ENCODE measurements around the gene XPC.

XPC gene

DNA sequence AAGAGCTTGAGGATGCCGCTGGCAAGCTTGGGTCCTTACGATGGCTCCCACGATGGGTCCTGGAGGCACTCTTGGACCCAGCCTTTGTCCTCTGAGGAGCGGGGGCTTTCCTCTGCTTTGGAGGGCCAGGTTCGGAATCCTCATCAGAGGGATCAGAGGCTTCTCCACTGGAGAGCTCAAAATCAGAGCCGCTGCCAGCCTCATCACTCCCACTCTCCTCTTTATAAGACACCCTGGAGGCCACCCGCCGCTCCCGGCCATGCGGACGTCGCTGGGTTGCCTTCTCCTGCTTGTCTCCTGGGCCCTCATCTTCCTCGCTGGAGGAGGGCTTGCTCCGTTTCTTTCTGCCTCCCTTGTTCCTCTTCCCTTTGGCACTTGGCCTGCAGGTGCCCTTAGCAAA lies 20.0 kb downstream of the XPC start:
- H3K4me1 ChIP-seq (ENCODE audit: low read length): no peaks in the 10 kb centered on the region
- no peak overlapping the region for H3K9ac ChIP-seq (ENCODE audit: low read length)
- no peaks in the 10 kb centered on the region for H3K79me2 ChIP-seq (ENCODE audit: low read length)
- H3K27ac ChIP-seq (ENCODE audit: low read length): no peak overlapping the region
- 0 out of 2 replicates have a peak, but pooled peaks cover 7% of the 10 kb centered on the region for H3K9me3 ChIP-seq (ENCODE audit: insufficient read depth, low read length)
- H3K4me3 ChIP-seq (ENCODE audit: low read length): no peak overlapping the region
- H3K4me2 ChIP-seq (ENCODE audit: low read length): no peak overlapping the region
- no peak overlapping the region for H2AFZ ChIP-seq (ENCODE audit: low read depth, low read length)
- peaks cover 85% of the 10 kb centered on the region for H3K36me3 ChIP-seq (replicated peaks; ENCODE audit: low read depth, low read length)
- H3K27me3 ChIP-seq (ENCODE audit: low read depth, low read length): no peaks in the 10 kb centered on the region
- TF ChIP-seq EZH2phosphoT487 (IDR thresholded peaks at IDR 0.05; ENCODE audit: low read depth): no peak
- TF ChIP-seq, protein P1, sequence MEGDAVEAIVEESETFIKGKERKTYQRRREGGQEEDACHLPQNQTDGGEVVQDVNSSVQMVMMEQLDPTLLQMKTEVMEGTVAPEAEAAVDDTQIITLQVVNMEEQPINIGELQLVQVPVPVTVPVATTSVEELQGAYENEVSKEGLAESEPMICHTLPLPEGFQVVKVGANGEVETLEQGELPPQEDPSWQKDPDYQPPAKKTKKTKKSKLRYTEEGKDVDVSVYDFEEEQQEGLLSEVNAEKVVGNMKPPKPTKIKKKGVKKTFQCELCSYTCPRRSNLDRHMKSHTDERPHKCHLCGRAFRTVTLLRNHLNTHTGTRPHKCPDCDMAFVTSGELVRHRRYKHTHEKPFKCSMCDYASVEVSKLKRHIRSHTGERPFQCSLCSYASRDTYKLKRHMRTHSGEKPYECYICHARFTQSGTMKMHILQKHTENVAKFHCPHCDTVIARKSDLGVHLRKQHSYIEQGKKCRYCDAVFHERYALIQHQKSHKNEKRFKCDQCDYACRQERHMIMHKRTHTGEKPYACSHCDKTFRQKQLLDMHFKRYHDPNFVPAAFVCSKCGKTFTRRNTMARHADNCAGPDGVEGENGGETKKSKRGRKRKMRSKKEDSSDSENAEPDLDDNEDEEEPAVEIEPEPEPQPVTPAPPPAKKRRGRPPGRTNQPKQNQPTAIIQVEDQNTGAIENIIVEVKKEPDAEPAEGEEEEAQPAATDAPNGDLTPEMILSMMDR (IDR thresholded peaks at IDR 0.05; ENCODE audit: low read depth, low read length): no peak
- peaks cover 3% of the 10 kb centered on the region; the same call in 1 of the 2 replicates for H4K20me1 ChIP-seq (ENCODE audit: insufficient read depth, low read length)

GRCh38 chr3:14157951-14158350 lies 20.4 kb downstream of the XPC start:
- H3K27me3 ChIP-seq (ENCODE audit: low read depth, low read length): no peaks in the 10 kb centered on the region
- H3K4me1 ChIP-seq (ENCODE audit: low read length): no peaks in the 10 kb centered on the region
- peaks cover 85% of the 10 kb centered on the region for H3K36me3 ChIP-seq (replicated peaks; ENCODE audit: low read depth, low read length)

DNA sequence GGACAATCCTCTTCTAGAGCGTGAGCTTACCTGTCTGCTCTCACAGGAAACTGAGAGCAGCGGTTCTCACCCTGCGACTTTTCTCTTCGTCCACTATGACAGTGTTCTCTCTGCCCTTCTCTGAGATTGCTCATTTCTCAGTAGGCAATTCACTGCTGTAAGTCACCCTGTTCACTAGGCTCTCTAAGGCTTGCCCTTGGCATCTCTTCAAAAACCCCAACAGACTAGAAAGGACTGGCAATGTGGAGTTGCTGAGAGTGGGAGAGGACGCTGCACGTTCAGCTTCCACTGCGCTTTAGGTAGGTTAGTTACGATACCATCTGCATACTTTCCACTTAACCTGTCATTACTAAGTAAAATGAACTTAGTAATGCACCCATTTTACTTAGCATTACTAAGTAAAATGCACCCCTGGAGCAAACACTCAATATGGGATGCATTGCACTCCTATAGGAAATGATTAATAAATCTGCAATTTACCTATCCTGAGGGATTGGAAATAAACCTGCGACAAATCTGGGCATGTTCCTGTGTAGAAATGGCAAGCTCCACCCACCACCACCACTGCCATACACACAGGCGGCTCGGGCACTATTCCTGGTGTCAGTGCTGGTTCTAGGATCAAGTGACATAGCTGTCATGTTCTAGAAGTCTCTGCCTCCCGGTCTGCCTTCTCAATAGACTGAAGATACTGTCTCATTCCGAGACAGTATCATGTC lies 21.4 kb downstream of the XPC start:
- H3K4me3 ChIP-seq (ENCODE audit: low read length): no peak overlapping the region
- H2AFZ ChIP-seq (ENCODE audit: low read depth, low read length): no peak overlapping the region
- H3K9me3 ChIP-seq (ENCODE audit: insufficient read depth, low read length): 0 out of 2 replicates have a peak, but pooled peaks cover 5% of the 10 kb centered on the region
- no peak overlapping the region for H3K27ac ChIP-seq (ENCODE audit: low read length)
- H4K20me1 ChIP-seq (ENCODE audit: insufficient read depth, low read length): peaks cover 3% of the 10 kb centered on the region; the same call in 1 of the 2 replicates
- H3K27me3 ChIP-seq (ENCODE audit: low read depth, low read length): no peaks in the 10 kb centered on the region
- H3K4me1 ChIP-seq (ENCODE audit: low read length): no peaks in the 10 kb centered on the region
- TF ChIP-seq EZH2phosphoT487 (IDR thresholded peaks at IDR 0.05; ENCODE audit: low read depth): no peak
- TF ChIP-seq, protein P1 (IDR thresholded peaks at IDR 0.05; ENCODE audit: low read depth, low read length): no peak
- peaks cover 84% of the 10 kb centered on the region for H3K36me3 ChIP-seq (replicated peaks; ENCODE audit: low read depth, low read length)
- no peak overlapping the region for H3K4me2 ChIP-seq (ENCODE audit: low read length)
- H3K79me2 ChIP-seq (ENCODE audit: low read length): no peaks in the 10 kb centered on the region
- H3K9ac ChIP-seq (ENCODE audit: low read length): no peak overlapping the region

More at GRCh38 chr3:14157951-14158350, 20.4 kb downstream of the XPC start:
- Histone ChIP-seq H3K9me3 (ENCODE audit: insufficient read depth, low read length) (0 out of 2 replicates have a peak, but pooled peaks cover 7% of the 10 kb centered on the region), H3K4me3 (ENCODE audit: low read length) (no peak overlapping the region), H3K9ac (ENCODE audit: low read length) (no peak overlapping the region), H4K20me1 (ENCODE audit: insufficient read depth, low read length) (peaks cover 3% of the 10 kb centered on the region; the same call in 1 of the 2 replicates), H3K4me2 (ENCODE audit: low read length) (no peak overlapping the region), H2AFZ (ENCODE audit: low read depth, low read length) (no peak overlapping the region), H3K27ac (ENCODE audit: low read length) (no peak overlapping the region), H3K79me2 (ENCODE audit: low read length) (no peaks in the 10 kb centered on the region)
- no peak for TF ChIP-seq EZH2phosphoT487 (IDR thresholded peaks at IDR 0.05; ENCODE audit: low read depth)
- TF ChIP-seq, protein P1 (IDR thresholded peaks at IDR 0.05; ENCODE audit: low read depth, low read length): no peak

DNA sequence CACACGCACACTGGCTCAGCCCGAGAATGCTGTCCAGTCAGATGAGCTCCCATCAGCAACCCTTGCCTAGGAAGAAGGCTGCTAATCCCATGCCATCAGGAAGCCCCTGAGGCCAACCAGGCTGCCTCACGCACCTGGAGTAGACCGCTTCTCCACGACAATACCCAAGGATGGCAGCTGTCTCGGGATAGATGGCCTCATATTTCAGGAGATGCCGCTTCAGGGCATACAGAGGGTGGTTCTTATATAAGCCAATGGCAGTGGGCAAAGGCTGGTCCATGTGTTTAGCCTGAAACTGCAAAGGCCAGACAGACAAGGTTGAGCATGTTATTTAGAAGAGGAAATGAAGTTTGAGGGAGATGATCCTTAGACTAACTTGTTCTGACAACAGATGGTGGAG lies 22.2 kb downstream of the XPC start:
- Histone ChIP-seq H3K9me3 (ENCODE audit: insufficient read depth, low read length) (no peaks in the 10 kb centered on the region), H3K79me2 (ENCODE audit: low read length) (no peaks in the 10 kb centered on the region), H3K4me1 (ENCODE audit: low read length) (no peaks in the 10 kb centered on the region), H3K9ac (ENCODE audit: low read length) (no peak overlapping the region), H3K27ac (ENCODE audit: low read length) (no peak overlapping the region), H2AFZ (ENCODE audit: low read depth, low read length) (no peak overlapping the region), H3K27me3 (ENCODE audit: low read depth, low read length) (no peaks in the 10 kb centered on the region), H3K4me3 (ENCODE audit: low read length) (no peak overlapping the region), H3K4me2 (ENCODE audit: low read length) (no peak overlapping the region), H4K20me1 (ENCODE audit: insufficient read depth, low read length) (peaks cover 3% of the 10 kb centered on the region; the same call in 1 of the 2 replicates), H3K36me3 (replicated peaks; ENCODE audit: low read depth, low read length) (peaks cover 81% of the 10 kb centered on the region)
- TF ChIP-seq, protein P1 (IDR thresholded peaks at IDR 0.05; ENCODE audit: low read depth, low read length): no peak
- no peak for TF ChIP-seq EZH2phosphoT487 (IDR thresholded peaks at IDR 0.05; ENCODE audit: low read depth)

Measured in OCI-LY3 (cell line).